ENCODE measurements around the gene COPS8.

The COPS8 gene

GRCh38 chr2:237102428-237102827 lies 16.7 kb downstream of the COPS8 start:
- DNase-seq, result no peak

- DNase-seq, result no peak
These were observed 23.8 kb downstream of the COPS8 start for GRCh38 chr2:237109421-237109934.

- no peak for DNase-seq
These were observed 27.5 kb downstream of the COPS8 start for GRCh38 chr2:237113026-237113795.

- no peak for DNase-seq
These were observed 30.2 kb downstream of the COPS8 start for GRCh38 chr2:237115870-237116269.

- DNase-seq, result no peak
These were observed 30.7 kb downstream of the COPS8 start for GRCh38 chr2:237116431-237116830.

GRCh38 chr2:237118025-237118424 lies 32.3 kb downstream of the COPS8 start:
- DNase-seq, result no peak

- no peak for DNase-seq
These were observed 33.0 kb downstream of the COPS8 start for GRCh38 chr2:237118561-237119155.

GRCh38 chr2:237120916-237121315 lies 35.2 kb downstream of the COPS8 start:
- no peak for DNase-seq

GRCh38 chr2:237121321-237121720 lies 35.6 kb downstream of the COPS8 start:
- no peak for DNase-seq

GRCh38 chr2:237122214-237122666 lies 36.6 kb downstream of the COPS8 start:
- DNase-seq, result no peak

- no peak for DNase-seq
These were observed 39.1 kb downstream of the COPS8 start for GRCh38 chr2:237124820-237125219.

GRCh38 chr2:237125967-237126366 lies 40.3 kb downstream of the COPS8 start:
- DNase-seq, result no peak

- no peak for DNase-seq
These were observed 41.0 kb downstream of the COPS8 start for GRCh38 chr2:237126519-237127174.

GRCh38 chr2:237128026-237128703 lies 42.5 kb downstream of the COPS8 start:
- DNase-seq, result no peak

GRCh38 chr2:237128845-237129592 lies 43.3 kb downstream of the COPS8 start:
- DNase-seq, result no peak

GRCh38 chr2:237129625-237130263 lies 44.1 kb downstream of the COPS8 start:
- DNase-seq, result no peak

- no peak for DNase-seq
These were observed 45.1 kb downstream of the COPS8 start for GRCh38 chr2:237130562-237131421.

GRCh38 chr2:237131749-237132533 lies 46.3 kb downstream of the COPS8 start:
- no peak for DNase-seq

GRCh38 chr2:237132799-237133198 lies 47.1 kb downstream of the COPS8 start:
- no peak for DNase-seq
